GM06990 (cell line): ENCODE data around the gene RAB4A.

Source experiments
- DNase-seq: peaks from one replicate; pipeline ENCODE4 v3.0.0-alpha.2; 2011; ENCODE audit not compliant: insufficient read length; ENCODE audit errors: extremely low read depth
- H3K27me3 ChIP-seq: replicated peaks from 2 replicates; pipeline ENCODE4 v1.6.0; 2011; ENCODE audit warnings: low read length; ENCODE audit not compliant: control insufficient read depth, insufficient read depth
- H3K36me3 ChIP-seq: 2 replicates; pipeline ENCODE4 v1.5.1; 2011; ENCODE audit warnings: low read length; ENCODE audit not compliant: control insufficient read depth, insufficient read depth
- H3K4me3 ChIP-seq: replicated peaks from 2 replicates; pipeline ENCODE4 v1.5.1; 2011; ENCODE audit warnings: low read depth, mild to moderate bottlenecking, control low read depth, low read length
- CTCF ChIP-seq: IDR thresholded peaks from 2 replicates; pipeline ENCODE4 v1.5.1; 2011; ENCODE audit warnings: low read length, control low read depth, mild to moderate bottlenecking, inconsistent platforms; ENCODE audit not compliant: insufficient read depth, poor library complexity, severe bottlenecking

The RAB4A gene

DNA sequence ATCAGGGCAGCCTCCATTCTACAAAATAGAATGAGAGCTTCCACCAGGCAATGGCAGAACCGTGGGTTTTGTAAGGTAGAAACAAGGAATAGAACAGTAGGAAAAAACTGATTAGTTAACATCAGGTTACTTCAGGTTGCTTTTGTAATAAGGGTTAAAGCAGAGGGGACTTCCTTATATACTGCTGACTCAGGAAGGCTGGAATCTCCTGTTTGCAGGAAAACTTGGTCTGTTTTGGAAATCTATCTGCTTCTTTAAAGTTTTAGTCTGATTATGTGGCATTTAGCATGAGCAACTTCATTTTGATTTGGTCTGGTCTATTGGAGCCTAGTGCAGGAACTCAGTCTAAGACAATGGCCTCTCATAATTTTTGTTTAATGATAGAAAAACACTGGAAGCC is 32.7 kb upstream of the RAB4A start:
- H3K4me3 ChIP-seq, result no peak overlapping the region
- no peak for DNase-seq
- no peaks in the 10 kb centered on the region; the same call in none of the 2 replicates for H3K27me3 ChIP-seq
- no peaks in the 10 kb centered on the region for H3K36me3 ChIP-seq
- TF ChIP-seq CTCF, result no peak

- no peak for TF ChIP-seq CTCF
- Histone ChIP-seq H3K27me3 (no peaks in the 10 kb centered on the region; the same call in none of the 2 replicates), H3K36me3 (no peaks in the 10 kb centered on the region), H3K4me3 (no peak overlapping the region)
- no peak for DNase-seq
These were observed 32.1 kb upstream of the RAB4A start for GRCh38 chr1:229238674-229239415.

- Histone ChIP-seq H3K4me3 (no peak overlapping the region), H3K36me3 (no peaks in the 10 kb centered on the region), H3K27me3 (no peaks in the 10 kb centered on the region; the same call in none of the 2 replicates)
- no peak for DNase-seq
- TF ChIP-seq CTCF, result no peak
These were observed 30.4 kb upstream of the RAB4A start for GRCh38 chr1:229240532-229240931.

DNA sequence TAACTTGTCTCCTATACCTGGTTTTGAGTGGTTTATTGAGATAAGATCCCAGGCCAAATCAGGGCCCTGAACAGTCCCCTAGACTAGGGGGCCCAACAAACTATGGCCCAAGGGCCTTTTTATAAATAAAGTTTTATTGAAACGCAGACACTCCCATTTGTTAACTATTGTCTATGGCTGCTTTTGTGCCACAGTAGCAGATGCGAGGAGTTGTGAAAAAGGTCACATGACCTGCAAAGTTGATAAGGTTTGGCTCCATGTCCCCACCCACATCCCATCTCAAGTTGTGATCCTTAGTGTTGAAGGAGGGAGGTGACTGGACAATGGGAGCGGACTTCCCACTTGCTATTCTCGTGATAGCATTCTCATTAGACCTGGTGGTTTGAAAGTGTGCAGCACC is 29.5 kb upstream of the RAB4A start:
- no peak for DNase-seq
- Histone ChIP-seq H3K36me3 (no peaks in the 10 kb centered on the region), H3K27me3 (no peaks in the 10 kb centered on the region; the same call in none of the 2 replicates), H3K4me3 (no peak overlapping the region)
- no peak for TF ChIP-seq CTCF

- TF ChIP-seq CTCF, result no peak
- no peaks in the 10 kb centered on the region; the same call in none of the 2 replicates for H3K27me3 ChIP-seq
These were observed 27.3 kb upstream of the RAB4A start for GRCh38 chr1:229243638-229244037.

DNA sequence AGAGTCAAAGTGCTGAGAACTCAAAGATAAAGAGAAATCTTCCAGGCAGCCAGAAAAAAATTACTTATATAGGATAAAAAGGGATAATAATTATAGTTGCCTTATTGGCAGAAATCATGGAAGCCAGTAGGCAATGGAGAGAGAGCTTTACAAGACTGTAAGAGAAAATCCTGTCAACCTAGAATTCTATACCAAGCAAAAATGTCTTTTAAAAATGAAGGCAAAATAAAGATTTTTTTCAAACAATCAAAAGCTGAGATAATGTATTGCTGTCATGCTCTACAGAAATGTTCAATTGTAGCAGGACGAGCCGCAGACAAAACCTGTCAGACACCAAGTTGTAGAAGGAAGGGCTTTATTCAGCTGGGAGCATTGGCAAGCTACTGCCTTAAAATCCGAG is 26.8 kb upstream of the RAB4A start:
- no peak overlapping the region for H3K4me3 ChIP-seq
- DNase-seq, result no peak
- H3K36me3 ChIP-seq, result no peaks in the 10 kb centered on the region
- TF ChIP-seq CTCF, result no peak
- H3K27me3 ChIP-seq, result no peaks in the 10 kb centered on the region; the same call in none of the 2 replicates

More at GRCh38 chr1:229243638-229244037, 27.3 kb upstream of the RAB4A start:
- DNase-seq, result no peak
- H3K4me3 ChIP-seq, result no peak overlapping the region
- no peaks in the 10 kb centered on the region for H3K36me3 ChIP-seq
